NCI-H2196 (cell line): ENCODE data around the gene SHISA7.

Experiments
- DNase-seq: peaks from one replicate; lab custom pipeline; 2025; ENCODE audit not compliant: unreplicated experiment; lab: John Stamatoyannopoulos, UW

Gene SHISA7

DNA sequence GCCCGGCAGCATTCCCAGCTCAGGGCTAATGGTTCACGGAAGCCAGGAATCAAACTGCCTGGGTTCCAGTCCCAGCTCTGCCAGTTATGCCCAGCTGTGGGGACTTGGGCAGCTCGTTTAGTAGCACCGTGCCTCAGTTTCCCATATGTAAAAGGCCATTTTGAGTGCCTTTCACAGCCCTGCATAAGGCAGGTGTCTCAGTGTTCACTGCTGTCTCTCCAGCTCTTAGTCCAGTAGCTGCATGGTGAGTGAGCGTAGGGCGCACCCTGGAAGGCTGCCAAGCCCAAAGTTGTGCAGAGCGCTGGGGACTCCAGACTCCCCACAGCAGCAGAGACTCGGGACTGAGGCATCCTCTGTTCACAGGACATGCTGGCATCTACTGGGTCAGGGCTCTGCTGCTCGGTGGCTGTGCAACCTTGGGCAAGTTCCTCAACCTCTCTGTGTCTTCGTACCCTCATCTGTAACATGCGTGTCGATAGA is 51.9 kb downstream of the SHISA7 start:
- DNase-seq, result no peak

DNA sequence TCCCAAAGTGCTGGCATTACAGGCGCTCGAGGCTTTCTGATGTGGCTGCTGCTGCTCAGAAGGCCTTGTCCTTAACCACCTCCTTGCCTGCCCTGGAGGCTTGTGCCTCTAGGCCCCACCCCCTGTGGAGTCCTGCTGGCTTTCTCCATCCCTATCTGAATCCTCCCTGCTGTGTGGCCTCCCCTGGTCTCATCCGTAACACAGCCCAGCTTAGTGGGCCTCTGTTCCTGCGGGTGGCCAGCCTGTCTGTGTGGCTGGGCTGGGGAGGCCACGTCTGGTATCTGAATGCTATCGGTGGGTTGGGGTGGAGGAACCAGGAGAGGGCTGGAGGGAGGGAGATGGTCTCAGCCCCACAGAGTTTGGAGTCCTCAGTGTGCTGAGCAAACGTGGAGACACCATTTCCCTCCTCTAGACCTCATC is 52.6 kb downstream of the SHISA7 start:
- no peak for DNase-seq

DNA sequence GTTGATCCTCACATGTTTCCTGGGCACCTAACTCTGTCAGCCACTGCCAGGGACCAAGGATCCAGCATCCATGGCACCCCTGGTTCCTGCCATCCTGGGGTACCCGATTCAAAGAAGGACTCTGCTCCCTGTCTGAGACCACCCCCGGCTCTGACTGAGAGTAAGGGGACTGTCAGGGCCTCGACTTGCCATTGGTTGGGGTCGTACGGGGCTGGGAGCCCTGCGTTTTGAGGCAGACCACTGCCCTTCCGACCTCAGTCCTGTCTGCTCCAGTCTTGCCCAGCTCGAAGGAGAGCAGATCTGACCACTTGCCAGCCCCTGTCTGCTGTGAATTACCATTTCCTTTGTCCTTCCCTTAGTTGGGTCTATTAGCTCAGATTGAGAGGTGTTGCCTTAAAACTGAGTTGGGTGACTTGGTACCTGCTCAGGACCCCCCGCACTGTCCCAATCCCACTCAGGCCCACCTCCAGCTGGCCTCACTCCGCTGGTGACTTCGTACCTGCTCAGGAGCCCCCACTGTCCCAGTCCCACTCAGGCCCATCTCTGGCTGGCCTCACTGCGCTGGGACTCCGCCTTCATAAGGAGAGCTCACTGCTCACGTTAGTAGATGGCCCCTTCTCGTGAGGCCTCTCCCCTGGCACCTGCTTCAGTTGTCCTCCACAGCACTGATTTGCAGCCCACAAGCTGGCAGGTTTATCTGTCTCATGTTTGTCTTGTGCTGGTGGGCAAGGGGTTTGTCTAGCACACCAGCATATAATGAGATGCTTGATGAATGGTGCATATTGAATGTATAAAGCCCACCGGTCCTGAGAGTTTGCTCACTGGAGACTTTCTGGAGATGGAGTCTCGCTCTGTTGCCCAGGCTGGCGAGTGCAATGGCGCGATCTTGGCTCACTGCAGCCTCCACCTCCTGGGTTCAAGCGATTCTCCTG is 53.4 kb downstream of the SHISA7 start:
- DNase-seq, result no peak

DNA sequence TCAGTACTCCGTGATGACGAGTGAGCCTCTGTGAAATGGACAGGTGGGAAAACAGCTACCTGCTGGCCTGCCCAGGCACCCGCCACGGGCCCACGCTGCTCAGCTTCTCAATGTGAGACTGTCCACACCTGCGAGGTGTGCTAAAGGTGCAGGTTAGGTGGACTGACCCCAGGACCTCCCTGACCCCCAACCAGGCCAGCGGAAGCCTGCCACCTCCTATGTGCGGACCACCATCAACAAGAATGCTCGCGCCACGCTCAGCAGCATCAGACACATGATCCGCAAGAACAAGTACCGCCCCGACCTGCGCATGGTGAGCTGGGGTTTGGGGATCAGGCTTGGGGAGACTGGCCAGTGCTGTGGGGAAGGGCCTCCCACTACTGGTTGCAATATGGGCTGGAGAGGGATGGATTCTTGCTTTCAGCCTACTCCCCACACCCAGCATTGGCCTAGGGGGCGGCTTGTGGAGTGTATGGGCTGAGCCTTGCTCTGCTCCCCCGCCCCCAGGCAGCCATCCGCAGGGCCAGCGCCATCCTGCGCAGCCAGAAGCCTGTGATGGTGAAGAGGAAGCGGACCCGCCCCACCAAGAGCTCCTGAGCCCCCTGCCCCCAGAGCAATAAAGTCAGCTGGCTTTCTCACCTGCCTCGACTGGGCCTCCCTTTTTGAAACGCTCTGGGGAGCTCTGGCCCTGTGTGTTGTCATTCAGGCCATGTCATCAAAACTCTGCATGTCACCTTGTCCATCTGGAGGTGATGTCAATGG is 55.2 kb downstream of the SHISA7 start:
- no peak for DNase-seq

DNA sequence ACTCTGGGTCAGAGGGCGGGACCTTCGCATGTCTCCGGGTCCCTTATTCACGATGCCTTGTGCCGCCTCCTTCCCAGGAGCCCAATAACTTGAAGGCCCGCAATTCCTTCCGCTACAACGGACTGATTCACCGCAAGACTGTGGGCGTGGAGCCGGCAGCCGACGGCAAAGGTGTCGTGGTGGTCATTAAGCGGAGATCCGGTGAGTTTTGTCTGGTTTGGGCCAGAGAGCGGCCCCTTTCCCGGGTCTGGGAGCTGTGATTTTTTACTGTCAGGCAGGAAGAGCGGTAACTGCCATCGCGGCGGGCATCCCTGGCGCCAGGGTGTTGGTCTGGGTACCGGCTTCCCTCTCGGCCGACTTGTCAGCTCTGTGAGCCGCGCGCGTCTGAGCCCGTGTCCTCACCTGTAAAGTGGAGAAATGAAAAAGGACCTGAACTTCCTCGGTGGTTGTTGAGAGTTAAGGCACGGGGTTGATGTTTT is 56.6 kb downstream of the SHISA7 start:
- no peak for DNase-seq

DNA sequence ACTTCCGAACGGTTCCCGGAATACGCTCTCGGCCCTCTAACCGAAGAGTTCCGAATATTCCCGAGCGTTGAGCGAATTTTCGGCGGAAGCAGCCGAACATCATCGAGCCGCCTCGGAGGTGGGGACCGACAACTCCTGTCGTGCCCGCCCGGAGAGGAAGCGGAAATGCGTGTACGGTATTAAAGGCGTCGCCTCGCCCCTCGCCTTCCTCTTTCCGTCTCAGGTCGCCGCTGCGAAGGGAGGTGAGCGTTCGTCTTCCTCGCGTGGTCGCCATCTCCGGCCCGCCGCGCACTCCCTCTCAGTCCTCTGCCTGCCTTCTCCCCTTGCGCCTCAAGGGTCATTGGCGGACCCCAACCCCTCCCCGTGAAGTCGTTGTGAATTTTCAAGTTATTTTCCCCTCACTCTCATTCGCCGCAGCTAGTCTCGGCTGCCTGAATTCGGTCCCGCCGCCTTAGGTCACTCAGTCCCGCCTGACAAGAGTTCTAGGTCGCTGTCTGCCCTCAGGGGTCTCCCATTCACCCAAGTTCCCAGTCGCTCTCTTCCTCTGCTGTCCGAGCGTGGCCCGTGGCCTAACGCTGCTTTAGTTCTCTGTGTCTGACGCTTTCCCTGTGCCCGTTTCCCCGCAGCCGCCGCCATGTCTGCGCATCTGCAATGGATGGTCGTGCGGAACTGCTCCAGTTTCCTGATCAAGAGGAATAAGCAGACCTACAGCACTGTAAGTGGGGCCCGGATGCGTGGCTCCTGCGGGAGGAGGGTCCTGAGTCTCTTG is 57.2 kb downstream of the SHISA7 start, which contains the start of gene RPL28:
RPL28 (plus strand) TSS at position 209 of the 769 bp plus-strand sequence; CDS start at position 635, 426 bp downstream.
- DNase-seq, result peak; percentile 99

DNA sequence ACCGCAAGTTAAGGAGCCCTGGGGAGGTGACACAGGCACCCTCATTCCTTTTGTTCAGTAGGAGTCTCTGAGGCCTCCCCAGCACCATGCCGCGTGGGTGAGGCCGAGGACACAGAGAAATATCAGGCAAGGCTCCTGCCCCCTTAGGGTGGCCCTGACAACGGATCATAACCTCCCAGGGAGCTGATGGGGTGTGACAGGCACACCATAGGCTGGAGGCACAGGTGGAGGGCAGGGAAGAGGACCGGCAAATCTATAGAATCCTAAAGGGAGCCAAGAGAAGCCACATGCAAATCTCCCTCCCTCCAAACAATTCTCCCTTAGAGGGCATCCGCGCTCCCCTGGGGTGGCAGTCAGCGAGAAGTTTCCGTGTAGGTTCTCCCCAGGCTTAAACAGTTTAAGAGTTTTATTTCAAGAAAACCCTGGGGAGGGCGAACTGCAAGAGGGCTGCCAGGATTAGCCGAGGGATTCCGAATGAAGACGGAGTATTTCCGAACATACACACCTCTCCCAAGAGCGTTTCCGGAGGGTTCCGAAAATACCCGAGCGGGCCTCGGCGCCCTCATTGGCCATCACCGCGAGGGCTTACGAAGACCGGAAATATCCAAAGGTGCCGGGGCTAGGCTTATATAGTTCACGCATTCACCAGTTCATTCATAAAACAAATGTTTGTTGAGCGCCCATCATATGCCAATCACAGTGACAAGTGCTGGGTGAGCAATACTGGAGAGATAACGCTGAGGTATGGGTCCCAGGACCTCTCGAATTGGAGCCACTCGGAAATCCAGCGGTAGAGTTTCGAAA is 58.0 kb downstream of the SHISA7 start:
- peak; percentile 98 for DNase-seq

DNA sequence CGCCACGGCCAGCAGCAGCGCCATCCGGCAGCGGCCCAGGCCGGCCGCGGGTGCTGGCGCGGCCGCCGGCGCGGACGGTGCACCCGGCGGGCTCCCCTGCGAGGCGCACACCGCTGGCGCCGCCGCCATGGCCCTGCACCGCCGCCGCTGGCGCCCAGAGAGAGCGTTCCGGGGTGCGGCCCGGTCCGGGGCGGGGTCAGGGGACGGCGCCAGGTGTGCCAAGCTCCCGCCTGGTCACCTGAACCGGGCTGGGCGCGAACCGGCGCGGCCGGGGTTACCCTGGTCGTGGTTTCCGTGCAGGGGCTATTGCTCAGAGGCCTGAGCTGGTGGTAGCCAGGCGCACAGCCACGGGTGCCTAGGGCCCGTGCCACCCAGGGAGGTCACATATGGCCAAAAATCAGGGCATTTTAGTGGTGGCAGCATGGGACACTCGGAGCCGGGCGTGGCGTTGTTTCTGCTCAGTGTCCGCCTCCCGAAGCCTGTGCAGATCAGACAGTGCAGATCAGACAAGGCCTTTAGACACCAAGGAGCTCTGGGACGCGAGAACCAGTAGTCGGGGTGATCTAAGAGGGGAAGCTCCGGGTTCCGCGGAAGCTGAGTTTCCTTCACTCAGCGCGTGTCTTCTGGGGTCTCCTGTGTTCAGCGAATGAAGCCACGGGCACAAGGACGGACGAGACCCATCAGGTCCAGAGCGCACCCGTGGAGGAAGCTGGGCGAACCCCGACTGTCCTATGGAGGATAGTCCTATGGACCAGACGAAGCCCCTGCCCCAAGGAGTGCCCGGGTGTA is 58.8 kb downstream of the SHISA7 start, which contains the start of gene TMEM238:
TMEM238 (minus strand) TSS at position 162 of the 789 bp plus-strand sequence; CDS start at position 129, 33 bp downstream.
- DNase-seq, result peak; percentile 61

DNA sequence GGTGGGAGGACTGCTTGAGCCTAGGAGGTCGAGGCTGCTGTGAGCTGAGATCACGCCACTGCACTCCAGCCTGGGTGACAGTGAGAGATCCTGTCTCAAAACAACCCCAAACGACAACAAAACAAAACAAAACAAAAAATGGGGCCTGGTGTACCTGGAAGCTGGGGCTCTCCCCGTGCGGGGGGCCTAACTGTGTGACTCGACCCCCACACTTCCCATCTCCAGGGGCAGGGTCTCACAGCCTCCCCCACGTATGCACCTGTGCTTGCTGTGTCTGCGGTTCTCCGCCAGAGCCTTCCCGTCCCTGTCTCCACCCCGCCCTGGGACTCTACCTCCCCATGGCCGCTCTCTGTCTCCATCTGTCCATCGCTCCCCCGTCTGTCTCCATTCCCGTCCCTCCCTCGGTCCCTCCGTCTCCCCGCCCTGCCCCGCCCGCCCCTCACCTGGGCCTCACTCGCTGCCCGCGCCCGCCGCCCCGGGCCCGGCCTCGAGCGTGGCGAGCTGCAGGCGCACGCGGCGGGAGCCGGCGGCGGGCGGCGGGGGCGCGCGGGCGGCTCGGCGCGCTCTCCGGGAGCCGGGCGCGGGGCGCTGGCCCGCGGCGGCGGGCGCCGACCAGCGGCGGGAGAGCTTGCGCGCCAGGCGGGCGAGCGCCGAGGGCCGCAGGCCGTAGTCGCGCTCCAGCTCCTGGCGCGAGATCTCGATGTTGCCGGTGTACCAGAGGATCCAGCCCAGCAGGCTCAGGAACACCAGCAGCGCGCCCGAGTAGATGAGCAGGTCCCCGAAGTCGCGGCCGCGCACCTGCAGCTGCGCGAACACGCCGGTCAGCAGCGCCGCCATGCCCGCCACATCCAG is 59.6 kb downstream of the SHISA7 start:
- DNase-seq, result peak; percentile 69

DNA sequence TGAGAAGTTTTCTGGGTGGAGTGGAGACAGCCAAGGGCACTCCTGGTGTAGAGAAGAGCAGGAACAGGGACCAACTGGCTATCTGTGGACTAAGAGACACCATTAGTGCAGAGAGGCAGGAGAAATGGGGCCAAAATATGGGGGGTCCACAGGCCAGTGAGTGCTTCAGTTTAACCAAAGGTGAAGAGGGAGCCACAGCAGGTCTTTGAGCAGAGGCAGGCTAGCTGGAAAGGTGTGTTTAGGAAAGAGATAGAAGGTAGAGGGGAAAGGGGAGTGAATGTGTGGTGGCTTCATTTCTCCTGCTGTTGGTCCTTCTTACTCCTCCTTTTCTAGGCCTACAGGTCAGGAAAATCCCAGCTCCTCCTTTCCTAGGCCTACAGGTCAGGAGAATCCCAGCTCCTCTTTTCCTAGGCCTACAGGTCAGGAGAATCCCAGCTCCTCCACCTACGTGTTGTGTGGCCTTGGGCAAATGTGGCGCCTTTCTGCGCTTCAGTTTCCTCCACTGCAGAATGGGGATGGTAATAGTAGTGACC is 60.5 kb downstream of the SHISA7 start:
- no peak for DNase-seq

DNA sequence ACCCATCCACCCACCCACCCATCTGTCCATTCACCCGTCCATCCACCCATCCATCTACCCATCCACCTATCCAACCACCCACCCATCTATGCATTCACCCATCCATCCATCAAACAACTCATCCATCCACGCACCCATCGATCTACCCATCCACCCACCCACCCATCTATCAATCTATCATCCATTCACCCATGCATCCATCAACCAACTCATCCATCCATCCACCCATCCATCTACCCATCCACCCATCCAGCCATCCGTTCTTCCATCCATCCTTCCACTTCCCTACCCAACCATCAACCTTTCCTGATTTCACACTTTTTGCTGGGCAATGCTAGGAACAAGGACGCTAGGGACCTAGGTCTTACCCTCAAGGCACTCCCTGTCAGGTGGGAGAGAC is 61.1 kb downstream of the SHISA7 start:
- DNase-seq, result no peak

DNA sequence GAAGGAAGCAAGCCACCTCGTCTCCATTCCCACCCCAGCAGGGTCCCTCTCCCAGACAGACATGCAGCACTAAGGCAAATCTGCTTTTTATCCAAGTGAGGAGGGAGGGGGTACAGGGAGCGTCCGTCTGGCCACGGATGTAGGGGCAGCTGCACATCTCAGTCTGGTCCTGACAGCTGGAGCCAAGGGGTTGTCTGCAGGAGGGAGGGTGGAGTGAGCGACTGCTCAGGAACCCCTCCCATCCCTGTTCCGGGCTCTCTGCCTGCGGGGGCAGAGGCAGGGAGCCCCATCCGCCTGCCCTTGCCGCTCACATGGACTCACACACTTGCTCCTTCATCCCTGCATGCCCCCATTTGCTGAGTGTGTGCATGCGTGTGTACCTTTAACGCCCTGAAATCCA is 63.9 kb downstream of the SHISA7 start:
- DNase-seq, result no peak
